Measurements from ENCODE around the gene ABI3BP. TPM values are rescaled to one million over a fixed set of nuclear protein-coding genes. Genes with fewer than 3 reads are reported as not detected.

Gene ABI3BP
- polyA plus RNA-seq, 1 experiment = 16.3 TPM

DNA sequence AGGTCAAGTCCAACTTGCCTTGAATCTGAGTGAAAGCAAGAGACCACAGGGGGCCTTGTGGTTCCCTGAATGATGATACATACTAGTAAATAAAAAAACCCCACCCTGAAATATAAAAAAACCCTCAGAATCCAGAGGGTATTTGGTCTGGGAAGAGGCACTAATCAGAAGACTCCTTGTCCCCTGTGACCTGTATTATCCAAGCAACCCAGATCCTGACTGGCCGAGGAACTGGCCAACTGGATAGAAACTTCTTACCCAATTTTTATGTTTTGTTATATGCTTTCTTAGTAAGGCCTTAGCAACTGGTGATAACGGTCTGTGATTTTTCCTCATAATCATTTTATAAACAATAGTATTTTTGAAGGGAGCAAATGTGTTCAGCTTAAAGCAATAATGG is 17.5 kb downstream of the ABI3BP start:
- Histone ChIP-seq H3K36me3 (ENCODE audit: control insufficient read depth, insufficient read depth, low read length) (no peaks in the 10 kb centered on the region), H3K27me3 (ENCODE audit: control insufficient read depth, insufficient read depth, low read length) (no peaks in the 10 kb centered on the region), H3K4me3 (ENCODE audit: low read depth, low read length) (no peak overlapping the region)
- CTCF ChIA-PET = no interaction called here
- DNase-seq (ENCODE audit: low read depth) = no peak
- no peak for TF ChIP-seq CTCF (IDR thresholded peaks at IDR 0.05; ENCODE audit: insufficient read depth, low read depth, low read length)
- POLR2A ChIA-PET = no interaction called here

DNA sequence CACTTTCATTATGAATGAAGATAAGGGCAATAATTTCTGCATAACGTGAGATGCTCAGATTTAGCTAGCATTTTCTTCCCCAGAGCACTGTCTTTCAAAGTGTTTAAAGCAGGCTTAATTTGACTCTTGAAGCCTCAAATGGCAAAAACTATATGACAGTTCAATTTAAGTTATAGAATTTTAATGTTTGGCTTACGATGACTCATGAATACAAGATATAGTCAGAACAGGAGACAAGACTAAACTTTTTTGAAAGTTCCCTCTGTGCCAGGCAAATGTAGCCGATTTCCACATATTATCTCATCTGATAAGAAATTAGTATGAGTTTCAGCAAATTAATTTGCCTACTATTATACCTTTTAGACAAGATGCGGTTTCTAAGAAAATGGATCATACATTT is 19.6 kb downstream of the ABI3BP start:
- ChIA-PET POLR2A (no interaction called here), CTCF (no interaction called here)
- H3K4me3 ChIP-seq (ENCODE audit: low read depth, low read length) = no peak overlapping the region
- TF ChIP-seq CTCF (IDR thresholded peaks at IDR 0.05; ENCODE audit: insufficient read depth, low read depth, low read length) = no peak
- H3K36me3 ChIP-seq (ENCODE audit: control insufficient read depth, insufficient read depth, low read length) = no peaks in the 10 kb centered on the region
- no peaks in the 10 kb centered on the region for H3K27me3 ChIP-seq (ENCODE audit: control insufficient read depth, insufficient read depth, low read length)
- no peak for DNase-seq (ENCODE audit: low read depth)

- Histone ChIP-seq H3K4me3 (ENCODE audit: low read depth, low read length) (no peak overlapping the region), H3K36me3 (ENCODE audit: control insufficient read depth, insufficient read depth, low read length) (no peaks in the 10 kb centered on the region), H3K27me3 (ENCODE audit: control insufficient read depth, insufficient read depth, low read length) (no peaks in the 10 kb centered on the region)
- POLR2A ChIA-PET = no interaction called here
- CTCF ChIA-PET = interaction anchor here (1.3 kb wide), 1 partner anchor 52 kb away, joined by 3 read pairs; no protein-coding TSS in a partner anchor
- TF ChIP-seq CTCF (IDR thresholded peaks at IDR 0.05; ENCODE audit: insufficient read depth, low read depth, low read length) = no peak
- no peak for DNase-seq (ENCODE audit: low read depth)
These were observed 20.4 kb downstream of the ABI3BP start for GRCh38 chr3:100972867-100973266.

GRCh38 chr3:100972301-100972844 is 20.8 kb downstream of the ABI3BP start:
- CTCF ChIA-PET = interaction anchor here (1.3 kb wide), 1 partner anchor 53 kb away, joined by 3 read pairs; no protein-coding TSS in a partner anchor
- TF ChIP-seq CTCF (IDR thresholded peaks at IDR 0.05; ENCODE audit: insufficient read depth, low read depth, low read length) = no peak
- Histone ChIP-seq H3K36me3 (ENCODE audit: control insufficient read depth, insufficient read depth, low read length) (no peaks in the 10 kb centered on the region), H3K27me3 (ENCODE audit: control insufficient read depth, insufficient read depth, low read length) (no peaks in the 10 kb centered on the region), H3K4me3 (ENCODE audit: low read depth, low read length) (no peak overlapping the region)
- DNase-seq (ENCODE audit: low read depth) = no peak
- POLR2A ChIA-PET = no interaction called here

- TF ChIP-seq CTCF (IDR thresholded peaks at IDR 0.05; ENCODE audit: insufficient read depth, low read depth, low read length) = no peak
- Histone ChIP-seq H3K27me3 (ENCODE audit: control insufficient read depth, insufficient read depth, low read length) (no peaks in the 10 kb centered on the region), H3K4me3 (ENCODE audit: low read depth, low read length) (no peak overlapping the region), H3K36me3 (ENCODE audit: control insufficient read depth, insufficient read depth, low read length) (no peaks in the 10 kb centered on the region)
- DNase-seq (ENCODE audit: low read depth) = no peak
- POLR2A ChIA-PET = no interaction called here
- CTCF ChIA-PET = interaction anchor here (1.0 kb wide), 1 partner anchor 11 kb away, joined by 3 read pairs; no protein-coding TSS in a partner anchor
These were observed 21.4 kb downstream of the ABI3BP start for GRCh38 chr3:100971798-100972197.

All from BJ (cell line).